Measurements from ENCODE around the gene GAS2L3.

DNA sequence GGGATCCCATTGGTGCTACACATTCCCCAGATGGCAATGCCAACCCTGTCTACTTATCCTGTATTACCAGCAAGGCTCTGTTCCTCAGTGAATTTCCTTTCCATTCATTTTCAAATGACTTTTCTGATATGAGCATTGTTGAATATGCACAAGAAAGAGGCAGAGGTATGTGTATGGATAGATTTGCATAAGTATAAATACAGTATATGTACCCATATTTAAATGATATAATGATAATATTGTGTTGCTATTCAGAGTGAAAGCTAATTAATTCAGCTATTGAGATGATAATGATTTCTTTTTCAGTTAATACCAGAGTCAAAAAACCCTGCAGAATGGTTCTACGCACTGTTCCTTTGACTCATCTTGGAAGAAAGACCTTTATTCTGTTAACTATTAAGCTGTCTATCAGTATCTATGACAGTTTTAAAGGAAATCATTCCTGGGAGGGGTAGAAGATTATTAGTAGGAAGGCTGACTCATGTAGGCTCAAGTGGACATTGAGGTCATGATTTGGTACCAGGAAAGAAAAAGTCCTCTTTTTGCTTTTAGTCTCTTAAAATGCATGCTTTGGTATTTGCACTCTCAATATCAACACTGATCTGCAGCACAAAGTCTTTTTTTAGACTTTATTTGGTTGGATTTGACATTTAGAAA is 44.9 kb upstream of the GAS2L3 start:
- TF ChIP-seq CTCF (IDR thresholded peaks at IDR 0.05) (no peak), POLR2A (IDR thresholded peaks at IDR 0.05) (no peak)

All from adrenal gland (tissue), 5 donors.